ENCODE data around the gene TLX1. TPM values are rescaled to one million over a fixed set of nuclear protein-coding genes. Genes with fewer than 3 reads are reported as not detected.

The TLX1 gene
- polyA plus RNA-seq, 1 experiment = not detected

- Histone ChIP-seq H3K36me3 (ENCODE audit: control insufficient read depth, insufficient read depth, low read length) (no peaks in the 10 kb centered on the region), H3K4me3 (ENCODE audit: low read depth, low read length) (no peak overlapping the region), H3K27me3 (ENCODE audit: control insufficient read depth, insufficient read depth, low read length) (peaks cover 45% of the 10 kb centered on the region)
- DNase-seq (ENCODE audit: low read depth) = no peak
- no peak for TF ChIP-seq CTCF (IDR thresholded peaks at IDR 0.05; ENCODE audit: insufficient read depth, low read depth, low read length)
- ChIA-PET CTCF (interaction anchor here (0.6 to 2.2 kb wide), 3 partner anchors 34 to 52 kb away, joined by 3 to 13 read pairs (median 4); no protein-coding TSS in a partner anchor), POLR2A (no interaction called here)
Measured at GRCh38 chr10:101089520-101090299, 41.4 kb upstream of the TLX1 start.

GRCh38 chr10:101090597-101090996 lies 40.5 kb upstream of the TLX1 start:
- CTCF ChIA-PET = interaction anchor here (0.9 to 13.9 kb wide), 2 partner anchors 40 to 50 kb away, joined by 3 to 312 read pairs; no protein-coding TSS in a partner anchor
- H3K27me3 ChIP-seq (ENCODE audit: control insufficient read depth, insufficient read depth, low read length) = peaks cover 39% of the 10 kb centered on the region
- H3K4me3 ChIP-seq (ENCODE audit: low read depth, low read length) = no peak overlapping the region
- H3K36me3 ChIP-seq (ENCODE audit: control insufficient read depth, insufficient read depth, low read length) = no peaks in the 10 kb centered on the region
- TF ChIP-seq CTCF (IDR thresholded peaks at IDR 0.05; ENCODE audit: insufficient read depth, low read depth, low read length) = no peak
- POLR2A ChIA-PET = no interaction called here
- no peak for DNase-seq (ENCODE audit: low read depth)

GRCh38 chr10:101091546-101092290 lies 39.4 kb upstream of the TLX1 start:
- Histone ChIP-seq H3K36me3 (ENCODE audit: control insufficient read depth, insufficient read depth, low read length) (no peaks in the 10 kb centered on the region), H3K27me3 (ENCODE audit: control insufficient read depth, insufficient read depth, low read length) (peaks cover 31% of the 10 kb centered on the region), H3K4me3 (ENCODE audit: low read depth, low read length) (no peak overlapping the region)
- CTCF ChIA-PET = interaction anchor here (0.6 to 13.9 kb wide), 8 partner anchors 9 to 70 kb away, joined by 3 to 312 read pairs (median 3); no protein-coding TSS in a partner anchor
- POLR2A ChIA-PET = no interaction called here
- TF ChIP-seq CTCF (IDR thresholded peaks at IDR 0.05; ENCODE audit: insufficient read depth, low read depth, low read length) = no peak
- no peak for DNase-seq (ENCODE audit: low read depth)

- ChIA-PET CTCF (interaction anchor here (0.8 to 13.9 kb wide), 9 partner anchors 8 to 69 kb away, joined by 3 to 312 read pairs (median 5); no protein-coding TSS in a partner anchor), POLR2A (no interaction called here)
- no peak for DNase-seq (ENCODE audit: low read depth)
- Histone ChIP-seq H3K27me3 (ENCODE audit: control insufficient read depth, insufficient read depth, low read length) (peaks cover 29% of the 10 kb centered on the region), H3K36me3 (ENCODE audit: control insufficient read depth, insufficient read depth, low read length) (no peaks in the 10 kb centered on the region), H3K4me3 (ENCODE audit: low read depth, low read length) (no peak overlapping the region)
- no peak for TF ChIP-seq CTCF (IDR thresholded peaks at IDR 0.05; ENCODE audit: insufficient read depth, low read depth, low read length)
Measured at GRCh38 chr10:101092881-101093354, 38.2 kb upstream of the TLX1 start.

All from BJ (cell line).